Middle frontal gyrus (tissue), 1 donor: Measurements from ENCODE around the gene MFSD1.
A peak's percentile ranks its signal among the peaks of the same experiment; 100 is the strongest.

Experiments used
- DNase-seq: peaks from one replicate; pipeline ENCODE4 v3.0.0-alpha.2; 2015; ENCODE audit warnings: low spot score; ENCODE audit errors: extremely low spot score

The MFSD1 gene

GRCh38 chr3:158801696-158802408, at the start of gene MFSD1:
Gene MFSD1 (plus strand): TSS chr3:158802054. CDS start chr3:158802153, 99 bp downstream.
- peak; percentile 83 for DNase-seq

- no peak for DNase-seq
Observed at GRCh38 chr3:158753854-158754253, 48.0 kb upstream of the MFSD1 start.

- no peak for DNase-seq
Observed at GRCh38 chr3:158755421-158755820, 46.4 kb upstream of the MFSD1 start.

GRCh38 chr3:158761350-158761749, 40.5 kb upstream of the MFSD1 start:
- no peak for DNase-seq

GRCh38 chr3:158762701-158763100, 39.2 kb upstream of the MFSD1 start:
- DNase-seq = no peak

GRCh38 chr3:158763421-158763820, 38.4 kb upstream of the MFSD1 start:
- DNase-seq = no peak

GRCh38 chr3:158765518-158766205, 36.2 kb upstream of the MFSD1 start:
- no peak for DNase-seq

GRCh38 chr3:158766364-158766763, 35.5 kb upstream of the MFSD1 start:
- DNase-seq = no peak

GRCh38 chr3:158768361-158768787, 33.5 kb upstream of the MFSD1 start:
- DNase-seq = no peak

- no peak for DNase-seq
Observed at GRCh38 chr3:158768881-158769543, 32.8 kb upstream of the MFSD1 start.

GRCh38 chr3:158769549-158769948, 32.3 kb upstream of the MFSD1 start:
- DNase-seq = no peak

- DNase-seq = no peak
Observed at GRCh38 chr3:158769952-158770740, 31.7 kb upstream of the MFSD1 start.

GRCh38 chr3:158770741-158771350, 31.0 kb upstream of the MFSD1 start:
- DNase-seq = no peak

GRCh38 chr3:158771577-158771976, 30.3 kb upstream of the MFSD1 start:
- no peak for DNase-seq

GRCh38 chr3:158771982-158772381, 29.9 kb upstream of the MFSD1 start:
- DNase-seq = no peak

GRCh38 chr3:158773166-158773565, 28.7 kb upstream of the MFSD1 start:
- DNase-seq = no peak

- no peak for DNase-seq
Observed at GRCh38 chr3:158773845-158774830, 27.7 kb upstream of the MFSD1 start.

- DNase-seq = no peak
Observed at GRCh38 chr3:158774965-158775364, 26.9 kb upstream of the MFSD1 start.

GRCh38 chr3:158775426-158776410, 26.1 kb upstream of the MFSD1 start:
- no peak for DNase-seq
